Chondrocyte (in vitro differentiated cells): ENCODE data around the gene GALNT2. TPM values are rescaled to one million over a fixed set of nuclear protein-coding genes. Genes with fewer than 3 reads are reported as not detected.

ENCODE experiments used
- DNase-seq: peaks from one replicate; pipeline ENCODE4 v3.0.0; 2021; ENCODE audit warnings: mixed read lengths, low spot score
- H3K27ac Mint-ChIP-seq: one replicate; pipeline ENCODE4 v1.8.0; 2021; ENCODE audit warnings: mild to moderate bottlenecking, moderate library complexity, mixed read lengths; ENCODE audit not compliant: unreplicated experiment
- H3K27me3 Mint-ChIP-seq: 2 replicates; pipeline ENCODE4 v1.8.0; 2021; ENCODE audit warnings: low read depth, mixed read lengths
- H3K36me3 Mint-ChIP-seq: 2 replicates; pipeline ENCODE4 v1.8.0; 2021; ENCODE audit warnings: low read depth, mixed read lengths
- H3K4me1 Mint-ChIP-seq: 2 replicates; pipeline ENCODE4 v1.8.0; 2021; ENCODE audit warnings: low read depth, mild to moderate bottlenecking, mixed read lengths
- H3K4me3 Mint-ChIP-seq: one replicate; pipeline ENCODE4 v1.8.0; 2021; ENCODE audit warnings: mild to moderate bottlenecking, moderate library complexity, mixed read lengths; ENCODE audit not compliant: unreplicated experiment
- H3K9me3 Mint-ChIP-seq: 2 replicates; pipeline ENCODE4 v1.8.0; 2021; ENCODE audit warnings: low read depth, mixed read lengths
- total RNA-seq: library from RNA; stranded (reverse); gene quantifications from 3 replicates; pipeline ENCODE4 v1.2.1, GENCODE V29; 2021
- TF ChIP-seq, protein P1 (sequence below): fragments of 200-600 bp; sonication (generic); IDR thresholded peaks from 2 replicates; pipeline ENCODE4 v1.5.0; 2021; ENCODE audit warnings: antibody characterized with exemption, mild to moderate bottlenecking, moderate library complexity

GALNT2 gene
- total RNA-seq, 1 donor from 2014 or later = 223 TPM

DNA sequence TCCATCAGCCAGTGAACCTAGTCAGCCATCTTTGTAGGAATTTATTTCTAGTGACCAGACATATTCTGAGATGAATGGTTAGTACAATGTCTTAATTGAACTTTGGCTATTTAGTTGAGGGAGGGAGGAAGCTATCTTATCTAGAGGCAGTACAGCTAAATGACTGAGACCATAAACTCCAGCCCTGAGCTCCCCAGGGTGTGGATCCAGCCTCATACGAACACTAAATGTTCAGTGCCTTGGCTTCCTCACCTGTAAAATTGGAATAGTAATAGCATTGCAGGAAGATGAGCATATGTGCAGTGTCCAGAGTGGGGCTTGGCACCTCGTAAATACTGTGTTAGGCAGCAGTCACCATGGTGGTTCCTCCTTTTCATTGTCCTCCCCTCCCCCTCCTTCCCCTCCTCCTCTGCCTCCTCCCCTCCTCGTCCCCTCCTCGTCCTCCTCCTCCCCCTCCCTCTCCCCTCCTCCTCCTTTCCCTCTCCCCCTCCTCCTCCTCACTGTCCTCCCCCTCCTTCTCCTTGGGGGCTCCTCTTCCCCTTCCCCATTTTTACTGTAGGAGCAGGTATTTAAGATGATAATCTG, 108.2 kb downstream of the GALNT2 start:
- no peak overlapping the region for H3K27ac Mint-ChIP-seq
- TF ChIP-seq, protein P1, sequence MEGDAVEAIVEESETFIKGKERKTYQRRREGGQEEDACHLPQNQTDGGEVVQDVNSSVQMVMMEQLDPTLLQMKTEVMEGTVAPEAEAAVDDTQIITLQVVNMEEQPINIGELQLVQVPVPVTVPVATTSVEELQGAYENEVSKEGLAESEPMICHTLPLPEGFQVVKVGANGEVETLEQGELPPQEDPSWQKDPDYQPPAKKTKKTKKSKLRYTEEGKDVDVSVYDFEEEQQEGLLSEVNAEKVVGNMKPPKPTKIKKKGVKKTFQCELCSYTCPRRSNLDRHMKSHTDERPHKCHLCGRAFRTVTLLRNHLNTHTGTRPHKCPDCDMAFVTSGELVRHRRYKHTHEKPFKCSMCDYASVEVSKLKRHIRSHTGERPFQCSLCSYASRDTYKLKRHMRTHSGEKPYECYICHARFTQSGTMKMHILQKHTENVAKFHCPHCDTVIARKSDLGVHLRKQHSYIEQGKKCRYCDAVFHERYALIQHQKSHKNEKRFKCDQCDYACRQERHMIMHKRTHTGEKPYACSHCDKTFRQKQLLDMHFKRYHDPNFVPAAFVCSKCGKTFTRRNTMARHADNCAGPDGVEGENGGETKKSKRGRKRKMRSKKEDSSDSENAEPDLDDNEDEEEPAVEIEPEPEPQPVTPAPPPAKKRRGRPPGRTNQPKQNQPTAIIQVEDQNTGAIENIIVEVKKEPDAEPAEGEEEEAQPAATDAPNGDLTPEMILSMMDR = no peak
- DNase-seq = no peak
- H3K4me3 Mint-ChIP-seq = no peak overlapping the region
- H3K27me3 Mint-ChIP-seq = no peaks in the 10 kb centered on the region
- peaks cover 9% of the 10 kb centered on the region for H3K36me3 Mint-ChIP-seq
- H3K4me1 Mint-ChIP-seq = peaks cover 69% of the 10 kb centered on the region
- H3K9me3 Mint-ChIP-seq = no peaks in the 10 kb centered on the region

DNA sequence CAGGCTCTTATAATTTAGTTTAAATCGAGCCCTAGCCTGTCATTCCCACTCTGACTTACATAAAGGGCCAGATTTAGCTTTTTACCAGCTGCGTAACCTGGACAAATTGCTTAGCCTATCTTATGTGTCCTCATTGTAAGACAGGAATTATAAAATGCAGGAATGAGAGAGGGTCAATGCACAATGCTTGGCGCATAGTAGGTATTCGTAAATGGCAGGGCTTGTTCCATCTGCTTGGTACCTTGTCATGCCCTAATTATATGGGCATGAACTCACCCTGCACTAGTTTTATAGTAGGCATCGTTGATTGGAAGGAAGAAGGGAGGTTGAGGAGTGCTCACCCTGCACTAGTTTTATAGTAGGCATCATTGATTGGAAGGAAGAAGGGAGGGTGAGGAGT, 108.8 kb downstream of the GALNT2 start:
- Mint-ChIP-seq H3K4me1 (peaks cover 63% of the 10 kb centered on the region), H3K4me3 (no peak overlapping the region), H3K27me3 (no peaks in the 10 kb centered on the region), H3K9me3 (no peaks in the 10 kb centered on the region), H3K36me3 (peaks cover 12% of the 10 kb centered on the region), H3K27ac (no peak overlapping the region)
- DNase-seq = no peak
- TF ChIP-seq, protein P1 = no peak

DNA sequence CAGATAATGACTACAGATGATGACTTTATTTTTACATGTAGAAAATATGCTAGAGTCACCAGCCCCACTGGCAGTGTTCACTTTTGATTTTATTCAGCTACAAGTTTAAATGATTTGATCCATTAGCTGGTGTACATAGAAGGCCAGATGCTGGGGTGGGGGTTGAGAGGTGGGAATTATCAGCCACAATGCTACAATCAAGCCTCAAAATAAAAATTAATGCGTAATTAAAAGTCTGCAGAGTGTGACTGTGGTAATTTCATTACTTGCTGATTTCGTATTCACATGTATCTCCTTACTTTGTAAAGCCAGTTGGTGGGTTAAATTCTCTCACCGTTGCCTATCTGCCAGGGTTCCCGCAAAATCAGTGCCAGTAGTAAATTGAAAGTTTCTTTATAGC, 109.3 kb downstream of the GALNT2 start:
- TF ChIP-seq, protein P1 = no peak
- no peaks in the 10 kb centered on the region for H3K9me3 Mint-ChIP-seq
- H3K27ac Mint-ChIP-seq = no peak overlapping the region
- DNase-seq = no peak
- no peak overlapping the region for H3K4me3 Mint-ChIP-seq
- peaks cover 14% of the 10 kb centered on the region for H3K36me3 Mint-ChIP-seq
- peaks cover 58% of the 10 kb centered on the region for H3K4me1 Mint-ChIP-seq
- H3K27me3 Mint-ChIP-seq = no peaks in the 10 kb centered on the region

DNA sequence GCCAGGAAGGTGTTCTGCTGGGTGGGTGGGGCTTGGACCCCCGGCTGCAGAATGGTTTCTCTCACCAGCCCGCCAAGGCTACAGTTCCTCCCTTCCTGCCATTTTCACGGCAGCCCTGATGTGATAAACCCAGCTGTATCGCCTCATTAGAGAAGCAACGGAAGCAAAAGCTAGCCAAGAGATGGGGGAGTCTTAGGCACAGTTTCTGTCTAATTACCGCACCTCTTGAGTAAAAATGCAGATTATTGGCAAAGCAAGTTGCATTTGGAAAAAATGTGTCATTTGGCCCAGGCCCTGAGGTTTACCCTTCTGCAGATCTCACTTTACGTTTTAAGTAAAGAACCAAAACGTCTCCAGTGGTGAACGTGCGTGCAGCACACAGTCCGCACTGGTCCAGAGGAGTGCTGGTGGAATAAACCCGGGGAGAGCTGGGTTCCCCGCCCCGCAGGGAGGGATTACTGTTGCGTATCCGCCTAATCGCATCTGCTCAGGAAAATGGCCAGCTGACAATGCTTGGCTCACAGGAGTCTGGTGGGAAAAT, 109.9 kb downstream of the GALNT2 start:
- Mint-ChIP-seq H3K27me3 (no peaks in the 10 kb centered on the region), H3K27ac (no peak overlapping the region), H3K4me3 (no peak overlapping the region), H3K4me1 (peaks cover 52% of the 10 kb centered on the region), H3K36me3 (peaks cover 14% of the 10 kb centered on the region), H3K9me3 (no peaks in the 10 kb centered on the region)
- TF ChIP-seq, protein P1 = no peak
- DNase-seq = no peak

DNA sequence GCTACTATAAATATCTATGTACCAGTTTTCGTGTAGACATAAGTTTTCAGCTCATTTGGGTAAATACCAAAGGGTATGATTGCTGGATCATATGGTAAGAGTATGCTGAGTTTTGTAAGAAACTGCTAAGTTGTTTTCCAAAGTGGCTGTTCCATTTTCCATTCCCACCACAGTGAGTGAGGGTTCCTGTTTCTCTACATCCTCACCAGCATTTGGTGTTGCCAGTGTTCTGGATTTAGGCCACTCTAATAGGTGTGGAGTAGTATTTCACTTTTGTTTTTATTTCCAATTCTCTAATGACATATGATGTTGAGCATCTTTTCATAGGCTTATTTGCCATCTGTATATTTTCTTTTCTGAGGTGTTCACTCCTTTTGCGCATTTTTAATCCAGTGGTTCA, 112.2 kb downstream of the GALNT2 start:
- Mint-ChIP-seq H3K4me3 (no peak overlapping the region), H3K36me3 (peaks cover 15% of the 10 kb centered on the region), H3K9me3 (no peaks in the 10 kb centered on the region), H3K4me1 (peaks cover 33% of the 10 kb centered on the region), H3K27me3 (no peaks in the 10 kb centered on the region), H3K27ac (no peak overlapping the region)
- TF ChIP-seq, protein P1 = no peak
- no peak for DNase-seq
